Fibroblast of skin of right quadriceps (primary cell): Measurements from ENCODE around the gene NEIL1.
"Not testable (repeated sequence)": the region's sequence is repeated elsewhere in the genome, so short reads cannot be mapped to it uniquely, and the experiment has no call there.

Source experiments
- DNase-seq: peaks from one replicate; pipeline ENCODE4 v3.0.0-alpha.2; 2013

NEIL1 gene

DNA sequence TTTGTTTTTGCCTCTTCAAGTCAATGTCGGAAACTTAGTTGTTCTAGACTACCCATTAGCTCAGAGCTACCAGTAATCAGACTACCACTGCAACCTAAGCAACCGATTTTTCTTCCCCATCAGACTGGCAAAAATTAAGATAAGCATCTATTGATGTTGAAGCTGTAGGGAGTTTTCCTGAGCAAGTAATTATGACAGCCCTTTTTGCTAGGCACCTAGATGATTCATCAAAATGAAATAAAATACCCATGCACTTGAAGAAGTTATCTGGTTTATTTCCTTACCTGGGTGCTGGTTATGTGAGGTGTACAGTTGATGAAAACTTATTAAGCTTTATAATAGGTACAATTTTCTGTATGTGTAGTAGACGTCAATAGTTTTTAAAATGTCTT, 11.5 kb upstream of the NEIL1 start:
- no peak for DNase-seq

DNA sequence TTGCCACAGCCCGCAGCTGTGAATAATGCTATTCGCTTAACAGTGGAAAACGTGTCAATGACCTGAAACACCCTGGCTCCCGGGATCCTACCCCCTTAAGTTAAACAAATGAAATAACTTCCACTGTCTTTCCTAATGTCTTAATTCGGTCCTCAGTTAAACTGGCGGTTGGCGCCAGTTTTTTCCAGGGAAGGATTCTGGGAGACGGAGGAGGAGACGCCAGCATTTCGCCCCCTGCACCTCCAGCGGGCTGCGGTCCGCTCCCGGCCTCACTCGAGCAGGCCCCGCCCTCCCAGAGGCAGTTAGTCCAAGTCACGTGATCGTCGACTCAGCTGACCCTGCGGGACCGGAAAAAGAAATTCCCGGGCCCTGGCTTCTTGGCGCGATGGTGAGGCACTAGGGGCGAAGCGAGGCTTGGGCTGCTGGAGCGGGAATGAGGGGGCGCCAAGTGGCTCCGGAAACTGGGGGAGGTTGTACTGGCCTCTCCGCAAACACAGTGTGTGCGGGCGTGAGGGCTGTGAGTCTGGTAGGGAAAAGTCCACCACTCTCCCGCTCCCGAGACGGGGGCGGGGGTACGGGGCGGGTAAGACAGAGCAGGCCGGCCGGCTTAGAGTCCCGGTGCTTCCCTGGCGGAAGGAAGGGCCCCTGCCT, 11.0 kb upstream of the NEIL1 start, which contains the start of gene COMMD4:
Gene COMMD4, plus strand, starts transcription at position 359 of the 651 bp plus-strand sequence. Its CDS starts 27 bp downstream, at position 386.
- peak; percentile 97 for DNase-seq

- DNase-seq, result no peak
These were observed 8.1 kb upstream of the NEIL1 start for GRCh38 chr15:75338661-75339240.

- DNase-seq, result no peak
These were observed 7.2 kb upstream of the NEIL1 start for GRCh38 chr15:75339531-75340240.

DNA sequence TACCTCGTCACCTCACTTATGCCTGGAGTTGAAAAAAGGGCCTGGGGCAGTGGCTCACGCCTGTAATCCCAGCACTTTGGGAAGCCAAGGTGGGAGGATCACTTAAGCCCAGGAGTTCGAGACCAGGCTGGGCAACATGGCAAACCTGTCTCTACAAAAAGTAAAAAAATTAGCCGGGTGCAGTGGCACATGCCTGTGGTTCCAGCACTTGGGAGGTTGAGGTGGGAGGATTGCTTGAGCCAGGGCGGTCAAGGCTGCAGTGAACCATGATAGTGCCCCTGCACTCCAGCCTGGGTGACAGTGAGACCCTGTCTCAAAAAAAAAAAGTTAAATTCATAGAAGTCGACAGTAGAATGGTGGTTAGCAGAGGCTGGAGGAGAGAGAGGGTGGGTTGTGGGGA, 4.6 kb upstream of the NEIL1 start:
- DNase-seq, result no peak

DNA sequence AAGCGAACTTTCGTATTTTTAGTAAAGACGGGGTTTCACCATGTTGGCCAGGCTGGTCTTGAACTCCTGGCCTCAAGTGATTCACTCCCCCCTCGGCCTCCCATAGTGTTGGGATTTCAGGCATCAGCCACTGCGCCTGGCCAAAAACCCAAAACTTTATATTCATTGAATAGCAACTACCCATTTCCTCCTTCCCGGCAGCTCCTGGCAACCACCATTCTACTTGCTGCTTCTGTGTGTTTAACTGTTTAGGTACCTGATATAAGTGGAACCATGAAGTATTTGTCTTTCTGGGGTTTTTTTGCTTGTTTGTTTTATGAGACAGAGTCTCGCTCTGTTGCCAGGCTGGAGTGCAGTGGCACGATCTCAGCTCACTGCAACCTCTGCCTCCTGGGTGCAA, 2.9 kb upstream of the NEIL1 start:
- not testable (repeated sequence) for DNase-seq

DNA sequence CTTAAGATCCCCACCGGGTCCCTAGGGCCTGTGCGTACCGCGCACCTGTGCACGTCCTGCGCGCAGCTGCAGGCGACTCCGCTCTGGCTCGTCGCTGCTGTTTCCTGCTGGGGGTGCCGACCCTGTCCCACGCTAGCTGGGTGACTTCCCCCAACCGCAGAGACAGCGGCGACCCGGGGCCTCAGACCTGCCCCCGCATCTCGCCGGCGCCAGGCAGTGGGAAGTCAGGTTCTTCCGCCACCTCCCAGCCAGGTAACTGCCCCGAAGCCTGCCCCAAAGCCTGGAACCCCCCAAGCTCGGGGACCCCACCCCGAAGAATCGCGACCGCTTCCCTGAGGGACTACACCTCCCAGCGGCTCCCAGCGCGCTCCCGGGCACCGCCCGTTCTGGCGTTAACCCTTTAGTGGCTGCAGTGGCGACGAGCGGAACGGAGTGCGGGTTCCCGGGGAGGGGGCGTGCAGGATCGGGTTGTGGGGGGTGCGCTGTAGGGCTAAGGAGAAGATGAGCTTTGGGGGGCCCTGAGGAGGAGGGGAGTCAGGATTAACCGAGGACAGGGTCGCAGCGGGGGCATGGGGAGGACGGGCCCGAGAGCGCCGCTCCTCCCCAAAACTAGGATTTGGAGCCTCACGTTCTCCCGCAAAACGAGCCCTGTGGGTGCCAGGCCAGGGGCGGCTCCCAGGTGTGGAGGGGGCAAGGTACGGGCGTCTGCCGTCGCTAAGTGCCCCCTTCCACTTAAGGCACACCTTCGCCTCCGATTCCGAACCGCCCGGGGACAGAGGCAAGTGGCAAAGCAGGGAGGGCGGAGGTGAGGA, 589 bp downstream of the NEIL1 start:
- DNase-seq, result no peak

- DNase-seq, result no peak
These were observed 1.3 kb downstream of the NEIL1 start for GRCh38 chr15:75348034-75348561.

GRCh38 chr15:75348562-75349350, 1.9 kb downstream of the NEIL1 start:
- DNase-seq, result no peak

DNA sequence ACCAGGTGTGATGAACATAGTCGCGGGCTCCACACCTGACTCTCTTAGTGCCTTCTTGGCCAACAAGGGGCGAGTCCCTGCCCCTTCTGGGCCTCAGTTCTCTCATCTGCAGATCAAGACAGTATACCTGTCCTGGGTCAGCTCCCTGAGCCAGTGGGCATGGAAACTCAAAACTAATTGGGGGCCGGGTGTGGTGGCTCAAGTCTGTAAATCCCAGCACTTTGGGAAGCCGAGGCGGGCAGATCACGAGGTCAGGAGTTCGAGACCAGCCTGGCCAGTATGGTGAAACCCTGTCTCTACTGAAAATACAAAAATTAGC, 2.5 kb downstream of the NEIL1 start:
- DNase-seq, result not testable (repeated sequence)

DNA sequence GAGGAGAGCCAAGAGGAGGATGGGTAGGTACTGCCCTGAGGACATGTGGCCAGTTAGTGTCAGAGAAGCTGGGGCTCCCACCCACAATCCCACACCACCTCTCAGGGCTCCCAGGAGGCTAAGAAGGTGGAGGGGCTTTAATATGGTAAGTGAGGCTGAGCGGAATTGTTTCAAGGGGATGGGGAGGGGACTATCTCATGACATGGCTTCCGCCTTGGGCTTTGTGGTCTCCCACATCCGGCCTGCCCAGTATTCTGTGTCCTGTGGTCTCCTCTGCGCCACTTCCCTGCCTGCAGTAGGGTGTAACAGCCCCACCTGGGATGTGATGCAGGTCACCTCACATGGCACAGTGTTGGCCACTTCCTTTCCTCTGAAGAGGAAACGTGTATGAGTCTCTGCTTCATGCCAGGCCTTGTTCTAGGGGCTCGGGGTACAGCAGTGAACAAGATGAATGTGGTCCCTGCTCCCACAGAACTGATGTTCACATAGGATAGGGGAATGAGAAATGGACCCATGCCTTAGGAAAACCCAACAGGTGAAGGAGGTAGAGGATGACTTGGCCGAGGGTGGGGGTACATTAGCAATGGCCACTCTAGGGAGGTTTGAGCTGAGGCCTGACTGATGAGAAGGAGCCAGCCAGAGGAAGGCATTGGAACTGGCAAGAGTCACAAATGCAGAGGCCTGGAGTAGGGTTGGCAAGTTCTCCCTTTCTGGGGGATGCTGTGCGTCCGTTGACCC, 3.2 kb downstream of the NEIL1 start:
- no peak for DNase-seq

DNA sequence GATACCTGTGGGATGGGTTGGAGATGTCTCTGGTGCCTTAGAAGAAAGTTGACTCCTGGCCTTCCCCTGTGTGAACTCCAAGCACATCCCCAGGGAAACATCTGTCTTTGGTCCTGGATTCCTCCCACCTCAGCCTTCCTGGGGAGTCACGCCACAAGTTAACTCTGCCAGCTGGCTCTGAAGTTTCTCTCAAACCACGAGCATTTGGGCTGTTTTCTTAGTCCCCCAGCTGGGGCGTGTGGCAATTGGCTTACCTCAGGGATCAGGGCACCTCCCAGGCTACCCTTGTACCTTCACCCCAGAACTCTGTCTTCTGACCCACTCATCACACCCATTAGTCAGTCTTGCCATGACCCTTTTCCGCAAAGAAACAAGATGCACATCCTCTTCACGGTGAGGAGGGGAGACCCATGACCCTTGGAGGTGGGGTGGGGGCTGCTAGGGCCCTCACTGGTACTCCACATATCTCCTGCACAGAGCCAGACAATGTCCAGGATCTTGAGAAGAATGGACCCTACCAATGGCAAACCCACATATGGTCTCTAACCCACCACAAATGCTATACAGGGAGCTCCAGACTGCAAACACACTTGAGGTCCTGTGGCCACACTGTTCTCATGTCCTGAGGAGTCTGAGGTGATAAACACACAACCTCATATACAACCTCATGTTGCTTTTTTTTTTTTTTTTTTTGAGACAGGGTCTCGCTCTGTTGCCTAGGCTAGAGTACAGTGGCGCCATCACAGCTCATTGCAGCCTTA, 3.9 kb downstream of the NEIL1 start:
- no peak for DNase-seq

GRCh38 chr15:75352186-75353080, 5.6 kb downstream of the NEIL1 start:
- no peak for DNase-seq

DNA sequence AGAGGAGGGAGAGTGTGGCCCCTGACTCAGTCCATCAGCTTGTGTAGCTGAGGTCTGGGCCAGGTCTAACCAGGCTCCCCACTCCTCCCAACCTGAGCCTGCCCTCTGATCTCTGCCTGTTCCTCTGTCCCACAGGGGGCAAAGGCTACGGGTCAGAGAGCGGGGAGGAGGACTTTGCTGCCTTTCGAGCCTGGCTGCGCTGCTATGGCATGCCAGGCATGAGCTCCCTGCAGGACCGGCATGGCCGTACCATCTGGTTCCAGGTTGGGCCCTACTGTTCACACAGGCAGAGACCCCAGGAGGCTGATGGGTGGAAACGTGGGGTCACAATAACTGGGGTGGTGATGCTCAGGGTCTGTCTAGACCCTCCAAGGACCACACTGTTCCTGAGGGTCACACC, 6.8 kb downstream of the NEIL1 start:
- DNase-seq, result no peak

- DNase-seq, result no peak
These were observed 7.6 kb downstream of the NEIL1 start for GRCh38 chr15:75354454-75354853.

GRCh38 chr15:75355369-75355768, 8.5 kb downstream of the NEIL1 start:
- no peak for DNase-seq

- DNase-seq, result no peak
These were observed 9.2 kb downstream of the NEIL1 start for GRCh38 chr15:75356006-75356405.

GRCh38 chr15:75356517-75356916, 9.7 kb downstream of the NEIL1 start:
- DNase-seq, result no peak

DNA sequence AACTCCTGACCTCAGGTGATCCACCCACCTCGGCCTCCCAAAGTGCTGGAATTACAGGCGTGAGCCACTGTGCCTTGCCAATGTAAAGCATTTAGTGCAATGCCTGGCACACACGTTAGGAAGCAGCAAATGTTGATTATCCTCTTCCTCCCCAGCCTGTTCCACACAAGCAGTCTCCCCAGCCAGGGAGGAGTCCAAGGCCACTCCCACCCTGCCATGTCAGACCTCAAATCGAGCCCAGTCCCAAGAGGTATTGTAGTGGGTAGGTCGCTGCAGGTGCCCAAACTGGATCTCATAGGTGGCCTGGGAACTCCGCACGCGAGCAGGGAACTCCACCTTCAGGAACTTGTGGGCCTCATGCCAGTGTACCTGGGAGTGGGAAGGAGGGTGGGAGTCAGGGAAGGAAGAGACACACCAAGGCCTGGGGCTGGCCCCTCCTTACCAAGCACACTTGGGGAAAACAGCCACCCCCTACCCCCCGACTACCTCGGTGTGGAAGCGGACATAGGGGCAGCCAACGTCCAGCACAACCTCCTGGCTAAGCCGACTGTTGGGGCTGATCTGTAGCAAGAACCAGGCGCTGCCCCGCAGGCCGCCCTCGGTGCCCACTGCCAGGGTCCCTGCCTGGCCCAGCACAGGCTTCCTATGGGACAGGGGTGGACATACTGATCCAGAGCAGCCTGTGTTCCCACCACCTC, 11.3 kb downstream of the NEIL1 start:
- no peak for DNase-seq
